NT2/D1 (cell line): Measurements from ENCODE around the gene SERPINB6.
A peak's percentile ranks its signal among the peaks of the same experiment; 100 is the strongest.

ENCODE experiments used
- DNase-seq: peaks from one replicate; pipeline ENCODE4 v3.0.0-alpha.2; 2011; ENCODE audit warnings: low read depth, low spot score
- H3K27me3 ChIP-seq: 2 replicates; pipeline ENCODE4 v1.6.0; 2011; ENCODE audit warnings: mild to moderate bottlenecking; ENCODE audit not compliant: insufficient read length, insufficient read depth
- H3K36me3 ChIP-seq: 2 replicates; pipeline ENCODE4 v1.6.1; 2011; ENCODE audit warnings: mild to moderate bottlenecking, low read length, mixed read lengths; ENCODE audit not compliant: insufficient read depth, insufficient read length
- H3K4me1 ChIP-seq: 2 replicates; pipeline ENCODE4 v1.5.1; 2011; ENCODE audit not compliant: insufficient read depth, insufficient read length
- H3K4me3 ChIP-seq: 2 replicates; pipeline ENCODE4 v1.5.1; 2011; ENCODE audit warnings: low read depth; ENCODE audit not compliant: insufficient read length
- H3K9ac ChIP-seq: 2 replicates; pipeline ENCODE4 v1.6.0; 2011; ENCODE audit warnings: low read depth; ENCODE audit not compliant: insufficient read length
- H3K9me3 ChIP-seq: 2 replicates; pipeline ENCODE4 v1.5.1; 2011; ENCODE audit warnings: mild to moderate bottlenecking, low read length; ENCODE audit not compliant: insufficient read depth
- SUZ12 ChIP-seq: IDR thresholded peaks from 2 replicates; pipeline ENCODE4 v1.6.1; 2011; ENCODE audit not compliant: insufficient read length, insufficient read depth; ENCODE audit errors: extremely low read depth
- YY1 ChIP-seq: IDR thresholded peaks from 2 replicates; pipeline ENCODE4 v1.6.1; 2011; ENCODE audit not compliant: insufficient read length, insufficient read depth
- ZNF274 ChIP-seq: IDR thresholded peaks from 2 replicates; pipeline ENCODE4 v1.6.1; 2011; ENCODE audit warnings: mild to moderate bottlenecking, low read depth, low read length

The SERPINB6 gene

DNA sequence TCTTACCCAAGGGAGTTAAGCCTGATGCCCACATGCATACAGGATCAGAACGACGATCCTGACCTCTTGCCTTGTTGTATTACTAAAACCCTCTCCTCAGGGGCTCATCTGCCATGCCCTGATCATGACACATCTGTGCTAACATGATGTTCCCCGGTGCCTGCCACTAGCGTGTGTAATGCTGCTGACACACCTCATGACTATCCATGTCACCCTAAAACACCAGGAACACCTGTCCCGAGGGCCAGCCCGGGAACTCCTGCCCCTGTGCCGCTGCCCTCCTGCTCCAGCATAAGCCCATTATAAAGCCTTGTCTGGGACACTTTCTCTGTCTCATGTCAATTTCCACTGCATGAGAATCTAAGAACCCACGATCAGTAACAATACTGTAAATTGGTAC lies 7.6 kb downstream of the SERPINB6 start:
- no peak for DNase-seq
- Histone ChIP-seq H3K4me3 (no peak overlapping the region), H3K4me1 (peaks cover 15% of the 10 kb centered on the region), H3K36me3 (peaks cover 3% of the 10 kb centered on the region), H3K9me3 (no peaks in the 10 kb centered on the region), H3K9ac (no peak overlapping the region), H3K27me3 (no peaks in the 10 kb centered on the region)
- no peak for TF ChIP-seq ZNF274
- TF ChIP-seq SUZ12 = no peak
- no peak for TF ChIP-seq YY1

DNA sequence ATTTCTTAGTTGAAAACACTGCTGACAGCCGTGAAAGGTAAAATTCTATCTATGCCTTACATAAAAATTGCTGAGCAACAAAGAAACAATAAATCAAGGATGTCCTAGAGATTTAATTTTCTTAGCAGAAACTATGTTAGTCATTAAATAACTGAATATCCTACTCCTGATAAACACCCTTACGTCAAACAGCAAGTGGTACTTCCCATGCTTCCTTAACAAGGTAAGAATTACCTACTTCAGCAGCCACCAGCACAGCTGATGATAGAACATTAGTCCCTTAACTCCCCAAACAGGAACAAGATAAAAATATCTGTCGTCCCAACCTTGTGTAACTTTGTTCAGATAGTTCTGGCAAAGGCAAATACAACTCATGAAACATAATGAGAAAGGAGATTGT lies 8.7 kb downstream of the SERPINB6 start:
- no peak overlapping the region for H3K9ac ChIP-seq

GRCh38 chr6:2962004-2962403 lies 9.4 kb downstream of the SERPINB6 start:
- no peak overlapping the region for H3K9ac ChIP-seq
- H3K4me1 ChIP-seq = peaks cover 15% of the 10 kb centered on the region
- H3K4me3 ChIP-seq = no peak overlapping the region
- no peak for TF ChIP-seq SUZ12
- TF ChIP-seq ZNF274 = no peak
- H3K27me3 ChIP-seq = no peaks in the 10 kb centered on the region
- H3K36me3 ChIP-seq = peaks cover 10% of the 10 kb centered on the region
- no peaks in the 10 kb centered on the region for H3K9me3 ChIP-seq
- DNase-seq = no peak

More for the DNA sequence above, 8.7 kb downstream of the SERPINB6 start:
- H3K4me1 ChIP-seq = peaks cover 15% of the 10 kb centered on the region
- DNase-seq = no peak
- TF ChIP-seq SUZ12 (no peak), YY1 (no peak), ZNF274 (no peak)
- H3K36me3 ChIP-seq = peaks cover 9% of the 10 kb centered on the region
- no peaks in the 10 kb centered on the region for H3K27me3 ChIP-seq
- no peaks in the 10 kb centered on the region for H3K9me3 ChIP-seq
- H3K4me3 ChIP-seq = no peak overlapping the region

DNA sequence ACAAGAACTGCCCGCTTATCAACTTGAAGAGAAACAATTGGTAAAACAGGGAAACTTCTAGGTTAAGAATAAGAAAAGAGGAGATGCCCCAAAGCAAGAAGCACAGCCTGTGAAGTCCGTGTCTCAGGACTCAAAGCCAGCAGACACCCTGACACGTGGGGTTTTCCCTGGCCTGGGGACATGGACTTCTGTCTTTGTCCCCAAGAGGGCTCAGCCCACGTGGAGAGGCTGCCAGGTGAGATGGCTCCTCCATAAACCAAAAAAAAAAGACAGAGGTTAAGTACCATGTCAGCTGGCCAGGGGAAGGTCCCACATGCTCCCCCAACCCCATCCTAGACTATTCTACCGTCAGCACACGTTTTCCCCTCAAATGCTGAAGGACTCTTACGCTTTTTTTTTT lies 9.9 kb downstream of the SERPINB6 start:
- TF ChIP-seq SUZ12 (no peak), ZNF274 (no peak), YY1 (no peak)
- Histone ChIP-seq H3K27me3 (no peaks in the 10 kb centered on the region), H3K4me3 (no peak overlapping the region), H3K36me3 (peaks cover 11% of the 10 kb centered on the region), H3K4me1 (peaks cover 15% of the 10 kb centered on the region), H3K9ac (no peak overlapping the region), H3K9me3 (no peaks in the 10 kb centered on the region)
- DNase-seq = no peak

DNA sequence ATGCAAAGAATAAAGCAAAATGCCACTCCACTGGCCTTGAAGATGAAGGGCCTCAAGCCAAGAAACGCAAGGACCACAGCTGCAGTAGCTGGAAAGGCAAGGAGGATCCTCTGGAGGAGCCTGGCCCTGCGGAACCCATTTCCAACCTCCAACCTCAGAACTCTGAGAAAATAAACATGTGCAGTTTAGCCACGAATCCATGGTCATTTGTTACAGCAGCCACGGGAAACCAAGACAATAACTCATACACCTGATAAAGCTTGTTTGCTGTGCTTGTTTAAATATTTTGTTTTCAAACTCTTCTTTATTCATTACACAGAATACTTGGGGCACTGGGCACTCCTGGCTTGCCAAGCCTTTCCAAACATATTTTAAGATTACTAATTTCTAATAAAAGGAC lies 10.4 kb downstream of the SERPINB6 start:
- H3K36me3 ChIP-seq = peaks cover 15% of the 10 kb centered on the region
- H3K9me3 ChIP-seq = no peaks in the 10 kb centered on the region
- no peak overlapping the region for H3K4me3 ChIP-seq
- H3K4me1 ChIP-seq = peaks cover 15% of the 10 kb centered on the region
- no peak overlapping the region for H3K9ac ChIP-seq
- H3K27me3 ChIP-seq = no peaks in the 10 kb centered on the region
- DNase-seq = no peak
- no peak for TF ChIP-seq SUZ12

DNA sequence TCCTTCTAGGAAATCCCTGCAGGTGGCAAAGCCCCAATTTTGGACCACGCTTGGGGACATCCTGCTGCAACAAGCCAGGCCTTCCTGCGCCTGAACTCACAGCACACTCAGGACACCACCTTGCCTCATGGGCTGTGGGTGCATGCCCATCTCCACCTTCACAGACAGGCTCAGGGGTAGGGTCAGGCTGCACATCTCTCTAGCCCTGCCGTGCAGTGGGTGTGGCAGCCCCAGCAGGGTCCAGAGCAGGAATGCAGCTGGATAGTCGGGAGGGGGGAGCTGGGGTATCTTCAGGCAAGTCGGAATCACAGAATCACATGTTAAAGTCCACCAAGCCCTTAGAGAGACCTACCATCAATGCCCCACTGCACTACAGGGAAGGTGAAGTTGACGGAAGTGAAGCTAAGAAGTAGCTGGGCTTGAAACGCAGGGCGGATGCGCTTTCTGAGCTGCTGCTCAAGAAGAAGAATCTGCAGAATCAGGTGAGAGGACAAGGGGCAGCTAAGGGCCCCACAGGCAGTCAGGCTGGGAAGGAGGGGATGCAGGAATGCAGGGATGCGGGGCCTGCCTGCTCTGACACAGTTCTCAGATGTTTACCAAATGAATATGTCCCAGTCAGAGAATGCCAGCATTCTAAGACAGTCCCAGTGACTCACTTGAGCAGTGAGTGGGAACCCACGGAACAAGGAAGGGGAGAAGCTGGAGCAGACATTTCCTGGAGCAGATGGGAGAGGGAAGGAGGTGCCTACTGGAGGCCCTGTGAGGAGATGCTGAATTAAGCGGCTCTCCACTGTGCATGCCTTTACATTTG lies 11.3 kb downstream of the SERPINB6 start:
- no peak overlapping the region for H3K4me3 ChIP-seq
- no peaks in the 10 kb centered on the region for H3K9me3 ChIP-seq
- no peaks in the 10 kb centered on the region for H3K27me3 ChIP-seq
- H3K36me3 ChIP-seq = peaks cover 20% of the 10 kb centered on the region
- no peak overlapping the region for H3K9ac ChIP-seq
- H3K4me1 ChIP-seq = peaks cover 15% of the 10 kb centered on the region
- TF ChIP-seq SUZ12 (no peak), ZNF274 (no peak), YY1 (no peak)
- DNase-seq = peak; percentile 42

GRCh38 chr6:2958776-2959175 lies 12.6 kb downstream of the SERPINB6 start:
- Histone ChIP-seq H3K36me3 (peaks cover 20% of the 10 kb centered on the region), H3K4me3 (no peak overlapping the region), H3K9ac (no peak overlapping the region), H3K27me3 (no peaks in the 10 kb centered on the region), H3K4me1 (peaks cover 15% of the 10 kb centered on the region), H3K9me3 (no peaks in the 10 kb centered on the region)
- DNase-seq = no peak
- TF ChIP-seq SUZ12 (no peak), YY1 (no peak), ZNF274 (no peak)

GRCh38 chr6:2958331-2958711 lies 13.0 kb downstream of the SERPINB6 start:
- H3K9ac ChIP-seq = no peak overlapping the region
- TF ChIP-seq ZNF274 = no peak
- no peak for TF ChIP-seq YY1
- no peak for TF ChIP-seq SUZ12
- no peak for DNase-seq
- peaks cover 15% of the 10 kb centered on the region for H3K4me1 ChIP-seq
- H3K27me3 ChIP-seq = no peaks in the 10 kb centered on the region
- H3K4me3 ChIP-seq = no peak overlapping the region
- H3K9me3 ChIP-seq = no peaks in the 10 kb centered on the region
- H3K36me3 ChIP-seq = peaks cover 20% of the 10 kb centered on the region
